Neural cell (in vitro differentiated cells): Measurements from ENCODE around the gene MTA1.

Experiments
- EZH2 ChIP-seq: fragments of 200-600, 300-800 bp; shearing (Covaris generic), sonication (generic); IDR thresholded peaks from 2 replicates; pipeline ENCODE4 v1.6.1; 2014; ENCODE audit warnings: antibody characterized with exemption, low read length, borderline replicate concordance, mild to moderate bottlenecking; ENCODE audit not compliant: insufficient read depth, poor library complexity, severe bottlenecking
- POLR2AphosphoS5 ChIP-seq: IDR thresholded peaks from 2 replicates; pipeline ENCODE4 v1.6.1; 2012
- TAF1 ChIP-seq: IDR thresholded peaks from 2 replicates; pipeline ENCODE4 v1.6.1; 2012; ENCODE audit warnings: low read depth
- TF ChIP-seq, protein P1 (sequence below): fragments of 450-650 bp; IDR thresholded peaks from 2 replicates; pipeline ENCODE4 v1.5.1; 2014; ENCODE audit warnings: antibody characterized with exemption, mild to moderate bottlenecking, moderate library complexity; ENCODE audit not compliant: poor library complexity, severe bottlenecking

GRCh38 chr14:105436891-105437722, 17.5 kb downstream of the MTA1 start:
- TF ChIP-seq, protein P1, sequence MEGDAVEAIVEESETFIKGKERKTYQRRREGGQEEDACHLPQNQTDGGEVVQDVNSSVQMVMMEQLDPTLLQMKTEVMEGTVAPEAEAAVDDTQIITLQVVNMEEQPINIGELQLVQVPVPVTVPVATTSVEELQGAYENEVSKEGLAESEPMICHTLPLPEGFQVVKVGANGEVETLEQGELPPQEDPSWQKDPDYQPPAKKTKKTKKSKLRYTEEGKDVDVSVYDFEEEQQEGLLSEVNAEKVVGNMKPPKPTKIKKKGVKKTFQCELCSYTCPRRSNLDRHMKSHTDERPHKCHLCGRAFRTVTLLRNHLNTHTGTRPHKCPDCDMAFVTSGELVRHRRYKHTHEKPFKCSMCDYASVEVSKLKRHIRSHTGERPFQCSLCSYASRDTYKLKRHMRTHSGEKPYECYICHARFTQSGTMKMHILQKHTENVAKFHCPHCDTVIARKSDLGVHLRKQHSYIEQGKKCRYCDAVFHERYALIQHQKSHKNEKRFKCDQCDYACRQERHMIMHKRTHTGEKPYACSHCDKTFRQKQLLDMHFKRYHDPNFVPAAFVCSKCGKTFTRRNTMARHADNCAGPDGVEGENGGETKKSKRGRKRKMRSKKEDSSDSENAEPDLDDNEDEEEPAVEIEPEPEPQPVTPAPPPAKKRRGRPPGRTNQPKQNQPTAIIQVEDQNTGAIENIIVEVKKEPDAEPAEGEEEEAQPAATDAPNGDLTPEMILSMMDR = no peak
- TF ChIP-seq TAF1 (no peak), EZH2 (no peak), POLR2AphosphoS5 (no peak)
